Measurements from ENCODE around the gene MACROD2. TPM values are rescaled to one million over a fixed set of nuclear protein-coding genes. Genes with fewer than 3 reads are reported as not detected.

MACROD2 gene
- total and polyA plus RNA-seq, 2 of the 4 experiments (the other 2 are of a cell fraction): not detected

GRCh38 chr20:14303651-14304050 is 308.3 kb downstream of the MACROD2 start:
- Histone ChIP-seq H2BK20ac (ENCODE audit: low read depth, low read length) (no peak overlapping the region), H4K5ac (ENCODE audit: low read depth, low read length) (no peak overlapping the region), H2BK120ac (ENCODE audit: low read depth, low read length) (no peak overlapping the region), H3K36me3 (ENCODE audit: control insufficient read depth, insufficient read depth, low read length) (no peaks in the 10 kb centered on the region), H3K4me3 (ENCODE audit: insufficient read depth, low read depth, low read length) (no peak overlapping the region), H3K4ac (ENCODE audit: low read depth, low read length) (no peak overlapping the region), H2AK5ac (ENCODE audit: low read depth, low read length) (no peak overlapping the region), H3K27me3 (ENCODE audit: control insufficient read depth, insufficient read depth, low read length) (no peaks in the 10 kb centered on the region), H4K20me1 (ENCODE audit: insufficient read depth, low read length) (no peaks in the 10 kb centered on the region), H3K9ac (ENCODE audit: low read depth, low read length) (no peak overlapping the region), H4K91ac (ENCODE audit: insufficient read depth, low read depth, low read length) (no peak overlapping the region), H3K79me1 (ENCODE audit: low read depth in 1 of 2, low read length in 2 of 2) (no peaks in the 10 kb centered on the region), H2BK5ac (ENCODE audit: low read depth, low read length, poor library complexity, severe bottlenecking) (no peak overlapping the region), H2AFZ (replicated peaks; ENCODE audit: low read length, poor library complexity) (no peak overlapping the region), H2BK15ac (ENCODE audit: low read depth, low read length) (no peak overlapping the region), H3K18ac (ENCODE audit: low read depth, low read length) (no peak overlapping the region), H3K4me2 (ENCODE audit: low read depth, low read length) (no peak overlapping the region), H3K9me3 (ENCODE audit: control insufficient read depth, insufficient read depth, low read length) (no peaks in the 10 kb centered on the region), H3K23ac (ENCODE audit: low read depth, low read length) (no peak overlapping the region), H3K4me1 (ENCODE audit: control insufficient read depth, insufficient read depth, low read length) (no peaks in the 10 kb centered on the region), H3K14ac (replicated peaks; ENCODE audit: low read depth, low read length) (no peak overlapping the region), H3K27ac (ENCODE audit: insufficient read depth, low read length) (no peak overlapping the region), H2AK9ac (replicated peaks; ENCODE audit: low read depth, low read length, poor library complexity) (no peak overlapping the region), H3K9me1 (ENCODE audit: insufficient read depth, low read length) (no peaks in the 10 kb centered on the region), H4K8ac (ENCODE audit: low read depth in 2 of 2, low read length in 2 of 2) (no peak overlapping the region), H3K56ac (ENCODE audit: extremely low read depth, insufficient read depth, low read length) (no peak overlapping the region)
- DNase-seq (no peak), ATAC-seq (ENCODE audit: low read depth) (no peak)
- dilution Hi-C loops (cut with HindIII; ENCODE audit: low sequenced_read_pairs, unreplicated experiment) (no loop called here), in situ Hi-C loops (cut with MboI; ENCODE audit: low sequenced_read_pairs) (no loop called here), intact Hi-C loops (cut with micrococcal nuclease) (no loop called here)
- TF ChIP-seq RCOR1 (IDR thresholded peaks at IDR 0.05; ENCODE audit: insufficient replicate concordance, low read length) (no peak), MAZ (IDR thresholded peaks at IDR 0.05; ENCODE audit: borderline replicate concordance, low read depth, low read length) (no peak), CHD1 (IDR thresholded peaks at IDR 0.05; ENCODE audit: low read depth, low read length) (no peak), BHLHE40 (IDR thresholded peaks at IDR 0.05; ENCODE audit: low read depth, low read length) (no peak), FOS (IDR thresholded peaks at IDR 0.05; ENCODE audit: low read depth, low read length) (no peak), USF2 (IDR thresholded peaks at IDR 0.05; ENCODE audit: low read depth, low read length) (no peak)
- ChIA-PET CTCF (interaction anchor here (0.6 kb wide), 1 partner anchor 9 kb away, joined by 4 read pairs; no protein-coding TSS in a partner anchor), POLR2A (ENCODE audit: unreplicated experiment) (no interaction called here)
- BruUV-seq (replicated peaks): no TSS peak

Data from IMR-90 (cell line).